Activated CD4-positive, alpha-beta T cell treated with anti-CD3 and anti-CD28 coated beads for 48 hours (primary cell): ENCODE results near the gene RTN4.

Experiments used
- DNase-seq: peaks from one replicate; pipeline ENCODE4 v3.0.0-alpha.2; 2020

The RTN4 gene

DNA sequence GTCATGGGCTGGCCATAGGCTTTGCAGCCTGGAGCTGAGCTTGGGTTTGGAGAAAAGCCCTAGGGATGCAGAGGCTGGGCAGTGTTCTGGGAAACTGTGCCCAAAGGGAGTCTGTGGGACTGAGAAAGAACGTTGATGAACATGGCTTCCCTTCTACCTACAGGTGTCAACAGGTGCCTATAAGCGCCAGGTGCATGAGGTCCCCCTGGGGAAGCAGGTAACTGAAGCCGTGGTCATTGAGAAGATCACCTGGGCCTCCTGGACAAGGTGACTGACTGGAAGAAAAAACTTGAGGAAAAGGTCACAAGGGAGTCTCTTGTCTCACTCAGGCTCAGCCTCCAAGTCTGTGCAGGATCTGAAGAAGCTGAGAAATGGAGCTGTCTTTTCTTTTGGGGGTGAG lies 83.4 kb downstream of the RTN4 start:
- no peak for DNase-seq

DNA sequence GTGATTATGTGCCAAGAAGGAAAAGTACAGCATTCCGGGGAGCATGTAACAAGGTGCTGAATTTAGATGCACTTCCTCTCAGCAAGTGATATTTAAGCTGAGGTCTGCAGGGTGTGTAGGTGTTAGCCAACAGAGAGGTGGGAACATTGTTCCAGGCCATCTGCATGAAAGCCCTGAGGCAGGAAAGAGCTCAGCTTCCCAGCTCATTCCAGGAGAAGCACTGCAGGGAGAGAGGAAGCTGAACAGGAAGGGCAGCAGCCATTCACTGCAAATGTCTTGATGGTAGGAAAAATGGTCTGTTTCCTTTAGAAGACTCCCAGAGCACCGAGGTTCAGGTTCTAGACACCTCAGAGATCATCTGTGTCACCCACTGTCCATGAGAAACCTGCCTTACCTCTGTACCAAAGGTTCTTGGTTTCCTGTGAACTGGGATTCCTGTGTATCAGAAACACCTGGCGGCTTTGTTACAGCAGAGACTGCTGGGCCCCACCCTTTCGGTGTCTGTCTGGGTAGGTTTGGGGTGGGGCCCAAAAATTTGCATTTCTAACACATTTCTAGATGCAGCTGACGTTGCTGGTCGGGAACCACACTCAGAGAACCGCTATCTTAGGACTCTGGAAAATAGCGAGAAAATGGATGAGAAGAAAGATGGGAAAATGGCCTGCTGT lies 84.0 kb downstream of the RTN4 start:
- DNase-seq, result no peak

DNA sequence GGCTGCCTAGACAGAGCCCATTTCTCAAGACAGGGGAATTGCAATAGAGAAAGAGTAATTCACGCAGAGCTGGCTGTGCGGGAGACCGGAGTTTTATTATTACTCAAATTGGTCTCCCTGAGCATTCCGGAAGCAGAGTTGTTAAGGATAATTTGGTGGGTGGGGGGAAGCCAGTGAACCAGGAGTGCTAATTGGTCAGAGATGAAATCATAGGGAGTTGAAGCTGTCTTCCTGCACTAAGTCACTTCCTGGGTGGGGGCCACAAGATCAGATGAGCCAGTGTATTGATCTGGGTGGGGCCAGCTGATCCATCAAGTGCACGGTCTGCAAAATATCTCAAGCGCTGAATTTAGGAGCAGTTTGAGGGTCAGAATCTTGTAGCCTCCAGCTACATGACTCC lies 84.8 kb downstream of the RTN4 start:
- no peak for DNase-seq

DNA sequence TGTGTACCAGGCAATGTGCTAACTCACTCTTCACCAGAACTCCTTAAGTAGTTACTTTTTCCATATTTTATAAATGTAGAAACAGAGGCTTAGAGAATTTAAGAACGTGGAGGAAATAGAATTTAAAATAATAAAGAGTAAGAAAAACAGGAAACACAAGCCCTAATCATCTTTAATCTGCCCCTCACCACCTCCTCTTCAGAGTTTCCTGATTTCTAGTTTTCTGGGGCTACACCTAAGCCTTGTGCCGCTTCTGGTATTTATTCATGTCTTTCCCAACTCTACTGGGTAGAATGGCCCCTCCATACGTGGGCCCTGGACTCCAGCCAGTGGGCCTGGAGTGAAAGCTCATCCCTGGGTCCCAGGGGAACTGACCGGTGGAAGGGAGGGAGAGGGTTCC lies 85.4 kb downstream of the RTN4 start:
- DNase-seq, result no peak

DNA sequence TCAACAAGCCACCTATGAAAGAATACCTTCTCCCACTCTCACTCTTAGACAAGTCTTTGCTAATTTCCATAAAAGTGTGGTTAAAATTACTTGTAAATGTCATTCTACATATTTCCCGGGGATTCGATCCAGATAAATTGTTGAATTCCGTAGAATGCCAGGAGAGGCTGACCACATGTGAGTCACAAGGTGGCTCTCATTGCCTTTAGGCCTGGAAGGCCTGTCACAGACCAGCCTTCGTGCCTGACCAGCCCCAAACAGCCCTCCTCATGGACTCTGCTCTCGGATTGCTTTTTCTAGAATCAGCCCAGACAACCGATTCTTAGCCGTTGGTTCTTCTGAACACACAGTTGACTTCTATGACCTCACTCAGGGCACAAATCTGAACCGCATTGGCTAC lies 86.0 kb downstream of the RTN4 start:
- DNase-seq, result no peak

DNA sequence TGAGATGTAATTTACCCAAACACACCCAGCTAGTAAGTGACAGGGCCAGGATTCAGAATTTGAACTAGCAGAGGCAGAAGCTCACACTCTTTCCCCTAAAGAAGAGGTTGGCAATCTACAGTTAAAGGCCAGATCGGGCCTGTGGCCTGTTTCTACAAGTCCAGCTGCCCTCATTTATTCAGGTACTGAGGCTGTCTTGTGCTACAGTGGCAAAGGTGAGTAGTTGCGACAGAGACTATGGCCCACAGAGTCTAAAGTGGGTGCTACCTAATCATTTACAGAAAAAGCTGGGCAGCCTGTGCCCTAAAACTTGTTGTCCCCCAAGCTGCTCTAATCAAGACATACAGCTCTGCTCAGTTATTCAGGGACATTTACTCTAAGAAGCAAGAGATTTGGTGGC lies 86.8 kb downstream of the RTN4 start:
- DNase-seq, result no peak

DNA sequence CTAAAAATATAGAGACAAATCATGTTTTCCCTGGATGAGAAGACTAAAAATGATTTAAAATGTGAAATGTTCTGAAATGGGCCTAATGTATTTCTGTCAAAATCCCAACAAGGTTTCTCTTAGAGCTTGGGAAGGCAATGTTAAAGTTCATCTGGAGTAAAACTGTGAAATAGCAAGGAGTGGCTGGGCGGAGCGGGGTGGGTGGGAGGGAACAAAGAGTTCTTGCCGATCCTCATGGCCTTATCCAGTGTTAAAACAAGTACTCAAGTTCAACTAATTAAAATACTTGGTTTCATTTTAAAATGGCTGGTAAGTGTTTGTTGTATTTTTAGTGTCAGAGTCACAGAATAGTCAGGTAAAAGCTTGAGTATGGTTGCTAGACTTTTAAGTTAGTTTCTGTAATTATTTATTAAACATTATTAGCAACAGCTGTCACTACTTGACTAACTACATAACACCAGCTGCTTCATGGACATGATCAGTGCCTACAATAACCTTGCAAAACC lies 87.3 kb downstream of the RTN4 start:
- no peak for DNase-seq

DNA sequence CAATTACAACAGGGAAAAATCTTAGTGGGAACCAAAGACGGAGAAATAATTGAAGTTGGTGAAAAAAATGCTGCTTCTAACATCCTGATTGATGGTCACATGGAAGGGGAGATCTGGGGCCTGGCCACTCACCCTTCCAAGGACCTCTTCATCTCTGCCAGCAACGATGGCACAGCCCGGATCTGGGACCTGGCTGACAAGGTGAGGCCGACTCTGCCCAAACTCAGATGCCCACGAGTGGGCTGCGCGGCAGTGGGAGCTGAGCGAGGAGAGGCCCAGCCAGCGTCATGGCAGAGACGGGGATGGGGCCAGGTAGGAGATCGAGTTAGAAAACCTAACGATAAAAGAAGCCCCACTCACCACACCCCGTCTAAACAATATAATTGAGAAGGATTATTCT lies 87.7 kb downstream of the RTN4 start:
- no peak for DNase-seq

DNA sequence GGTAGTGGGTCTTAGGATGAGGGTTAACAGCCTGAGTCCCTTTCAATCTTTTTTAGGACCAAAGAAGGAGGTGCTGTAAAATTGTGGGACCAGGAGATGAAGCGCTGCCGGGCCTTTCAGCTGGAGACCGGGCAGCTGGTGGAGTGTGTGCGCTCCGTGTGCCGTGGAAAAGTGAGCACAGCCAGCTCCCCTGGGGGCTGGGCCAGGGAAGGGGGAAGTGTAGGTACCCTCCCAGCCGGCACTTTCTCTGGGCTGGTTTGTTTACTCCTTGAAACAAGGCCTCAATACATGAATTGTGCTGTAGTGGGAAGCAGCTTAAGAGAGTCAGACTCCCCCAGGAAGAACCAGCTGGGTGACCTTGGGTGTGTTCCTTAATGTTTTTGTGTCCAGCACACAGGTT lies 90.1 kb downstream of the RTN4 start:
- DNase-seq, result no peak

DNA sequence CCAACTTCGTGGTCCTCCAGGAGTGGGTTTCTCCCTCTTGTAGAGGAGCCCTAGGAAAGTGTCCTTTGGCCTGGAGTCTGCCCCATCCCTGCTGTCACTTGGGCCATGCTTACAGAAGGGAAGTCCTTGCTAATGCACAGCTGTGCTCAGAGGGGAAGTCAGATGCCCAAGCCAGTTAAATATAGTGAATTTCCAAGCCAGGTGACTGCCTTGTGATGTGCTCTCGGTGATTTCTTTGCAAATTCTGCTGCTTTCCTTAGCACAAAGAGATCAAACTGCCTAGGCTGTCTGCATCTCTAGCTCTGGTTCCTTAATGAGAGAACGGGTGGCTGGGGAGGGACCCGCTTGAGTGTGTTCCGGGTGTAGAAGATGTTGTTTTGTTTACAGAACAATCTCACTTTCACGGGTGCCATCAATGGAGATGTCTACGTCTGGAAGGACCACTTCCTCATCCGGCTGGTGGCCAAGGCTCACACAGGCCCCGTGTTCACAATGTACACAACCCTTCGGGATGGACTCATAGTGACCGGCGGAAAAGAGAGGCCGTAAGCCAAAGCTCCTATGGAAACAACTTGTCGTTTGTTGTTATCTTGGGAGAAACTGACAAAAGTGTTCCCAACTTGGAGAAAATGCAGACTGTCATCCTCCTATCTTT lies 91.4 kb downstream of the RTN4 start:
- DNase-seq, result no peak

DNA sequence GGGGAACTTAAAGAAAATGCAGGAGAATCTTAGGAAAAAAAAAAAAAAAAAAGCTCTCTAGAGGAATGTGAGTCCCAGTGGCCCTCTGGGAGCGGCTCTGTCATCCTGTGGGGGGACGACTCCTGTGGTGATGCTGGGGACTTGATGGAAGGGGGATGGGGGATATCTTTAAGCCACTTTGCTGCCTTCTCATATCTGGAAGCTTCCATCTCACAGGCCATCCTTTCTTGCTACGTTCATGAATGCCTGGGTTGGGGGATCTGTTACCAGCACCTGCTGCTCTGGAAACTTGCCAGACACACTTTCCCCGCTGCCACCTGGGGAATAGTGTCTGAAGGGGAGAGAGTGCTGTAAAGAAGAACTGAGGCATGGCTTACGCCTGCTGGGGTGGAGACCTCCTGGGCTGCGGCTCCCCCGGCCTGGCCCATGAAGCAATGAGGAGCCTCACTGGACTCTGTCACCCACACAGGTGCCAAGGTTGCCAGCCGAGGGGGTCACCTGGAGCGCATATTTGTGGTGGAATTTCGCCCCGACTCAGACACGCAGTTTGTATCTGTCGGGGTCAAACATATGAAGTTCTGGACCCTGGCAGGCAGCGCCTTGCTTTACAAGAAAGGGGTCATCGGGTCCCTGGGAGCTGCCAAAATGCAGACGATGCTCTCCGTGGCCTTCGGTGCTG lies 92.8 kb downstream of the RTN4 start:
- DNase-seq, result no peak

DNA sequence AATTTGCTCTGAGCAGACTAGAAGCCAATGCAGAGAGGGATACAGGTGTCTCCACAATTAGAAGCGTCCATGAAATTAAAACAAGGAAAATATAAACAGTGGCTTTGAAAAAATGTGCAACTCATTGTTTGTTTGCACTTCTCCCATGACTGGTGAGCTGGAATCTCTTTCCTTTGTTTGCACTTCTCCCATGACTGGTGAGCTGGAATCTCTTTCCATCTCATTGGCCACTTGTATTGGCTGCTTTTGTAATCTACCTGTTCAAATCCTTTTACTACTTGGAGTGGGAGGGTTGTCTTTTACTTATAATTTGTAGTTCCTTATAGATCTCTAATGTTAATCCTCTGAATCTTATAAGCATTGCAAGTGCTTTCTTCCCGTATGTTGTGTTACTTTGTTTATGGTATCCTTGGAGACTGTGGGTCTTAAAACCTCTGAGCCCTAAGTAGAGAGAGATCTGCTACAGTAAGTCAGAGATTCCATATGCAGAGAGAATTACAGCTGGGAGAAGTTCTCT lies 94.1 kb downstream of the RTN4 start:
- DNase-seq, result no peak

DNA sequence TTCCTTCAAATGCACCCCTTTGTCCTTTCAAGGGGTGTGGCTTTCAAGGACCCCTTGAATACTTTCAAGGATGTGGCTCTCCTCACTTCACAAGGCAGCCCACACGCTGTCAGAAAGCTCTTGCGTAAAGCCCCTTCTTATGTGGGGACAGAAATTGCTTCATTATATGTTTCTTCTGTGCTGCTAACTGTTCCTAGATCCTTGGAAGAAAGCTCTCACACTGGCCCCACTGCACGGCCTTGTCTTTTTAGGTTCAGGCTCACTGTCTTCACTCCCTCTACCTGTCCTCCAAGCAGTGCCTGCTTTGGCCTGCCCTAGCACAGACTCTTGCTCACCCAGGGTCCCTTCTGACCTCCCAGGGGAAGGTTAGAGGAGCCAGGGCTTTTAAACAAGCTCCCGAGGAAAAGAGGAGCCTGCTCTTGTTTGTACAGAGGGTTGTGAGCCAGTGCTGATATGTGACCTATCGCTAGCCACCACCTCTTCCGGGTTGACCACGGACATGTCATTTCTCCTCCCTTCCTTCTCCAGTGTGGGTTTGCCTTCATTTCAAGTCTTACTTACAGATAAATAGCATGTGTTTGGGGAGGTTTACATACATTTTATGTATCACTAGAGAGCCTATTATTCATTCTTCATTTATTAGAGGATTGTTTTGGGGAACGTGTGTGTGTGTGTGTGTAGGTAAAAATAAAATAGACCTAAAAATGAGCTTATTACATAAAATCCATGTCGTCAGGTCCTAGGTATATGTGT lies 94.7 kb downstream of the RTN4 start:
- no peak for DNase-seq

DNA sequence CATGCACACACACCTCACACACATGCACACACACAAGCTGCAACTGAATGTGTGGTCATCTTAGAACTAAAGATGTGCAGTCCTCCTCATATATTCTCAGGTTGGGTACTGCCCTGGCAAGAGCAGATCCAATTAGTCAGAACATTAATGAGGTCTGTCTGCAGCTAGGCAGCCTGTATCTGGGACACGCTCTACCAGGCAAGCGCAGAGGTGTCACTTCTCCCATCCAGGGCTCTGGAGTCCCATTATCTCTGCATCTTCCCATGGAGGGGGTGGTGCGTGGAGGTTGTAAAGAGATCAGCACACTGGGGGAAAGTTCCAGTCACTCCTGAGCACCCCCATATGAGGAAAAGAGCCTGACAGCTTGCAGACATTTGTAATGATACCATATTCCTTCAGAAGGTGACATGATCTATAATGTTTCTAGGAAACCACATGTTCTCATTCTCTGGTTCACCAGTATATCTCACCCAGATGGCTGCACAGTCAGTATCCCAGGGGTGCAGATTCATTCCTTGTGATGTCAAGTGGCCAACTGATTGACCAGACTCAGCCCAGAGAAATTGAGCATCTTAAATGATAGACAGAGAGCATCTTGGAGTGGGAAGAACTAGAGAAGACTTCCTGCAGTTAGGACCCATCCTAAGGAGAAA lies 95.4 kb downstream of the RTN4 start:
- no peak for DNase-seq

DNA sequence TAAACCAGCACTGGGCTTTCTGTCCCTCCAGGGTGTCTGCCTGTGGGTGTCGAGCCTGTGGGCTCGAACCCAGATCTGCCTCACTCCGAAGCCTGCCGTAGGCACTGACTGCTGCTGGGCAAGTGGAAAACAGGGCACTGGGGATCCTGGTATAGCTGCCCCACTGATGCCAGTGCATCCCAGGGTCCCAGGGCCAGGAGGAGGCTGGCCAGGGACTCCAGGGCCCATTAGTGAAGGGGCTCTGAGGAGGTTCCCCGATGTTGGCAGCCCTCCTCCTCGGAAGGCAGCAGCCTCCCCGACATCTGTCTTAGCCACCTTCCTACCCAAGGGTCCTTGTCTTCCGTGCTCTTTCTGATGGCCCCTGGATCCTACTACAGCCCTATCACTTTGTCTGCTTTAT lies 96.1 kb downstream of the RTN4 start:
- no peak for DNase-seq

DNA sequence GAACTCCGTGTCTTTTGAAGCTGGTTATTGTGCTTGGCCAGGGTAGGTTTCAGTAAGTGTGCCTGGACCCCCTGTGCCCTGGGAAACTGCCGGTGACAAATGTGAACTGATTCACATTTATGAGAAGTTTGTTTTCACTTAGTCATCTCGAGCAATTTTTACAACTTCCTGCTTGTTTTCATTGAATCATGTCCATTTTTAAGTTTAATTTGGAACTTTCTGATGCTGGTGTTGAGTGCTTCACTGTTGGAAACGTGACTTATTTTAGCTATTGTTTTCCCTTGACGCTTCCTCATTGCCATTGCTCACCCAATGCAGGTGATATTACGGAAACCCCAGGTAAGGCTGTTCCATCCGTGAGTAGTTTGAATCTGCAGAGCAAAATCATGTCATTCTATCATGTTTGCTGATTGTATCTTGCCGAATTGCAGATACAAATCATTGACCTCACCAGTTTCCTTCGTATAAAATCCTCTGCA lies 97.2 kb downstream of the RTN4 start:
- DNase-seq, result peak; percentile 6

DNA sequence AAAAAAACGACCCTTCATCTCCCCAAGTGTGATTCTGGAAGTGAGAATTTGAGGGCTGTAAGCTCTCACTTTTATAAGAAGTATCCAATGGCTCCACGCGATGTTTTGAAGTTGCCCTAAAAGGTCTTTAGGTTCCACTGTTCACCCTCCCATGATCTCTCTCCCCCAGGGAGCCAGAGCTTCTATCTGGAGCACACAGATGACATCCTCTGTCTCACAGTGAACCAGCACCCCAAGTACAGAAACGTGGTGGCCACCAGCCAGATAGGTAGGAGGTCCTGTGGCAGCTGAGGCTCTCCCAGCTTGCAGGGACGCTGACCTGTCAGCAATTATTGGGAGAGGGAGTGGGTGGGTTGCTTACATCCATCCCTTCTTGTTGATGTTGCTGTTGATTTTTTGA lies 97.8 kb downstream of the RTN4 start:
- DNase-seq, result no peak

DNA sequence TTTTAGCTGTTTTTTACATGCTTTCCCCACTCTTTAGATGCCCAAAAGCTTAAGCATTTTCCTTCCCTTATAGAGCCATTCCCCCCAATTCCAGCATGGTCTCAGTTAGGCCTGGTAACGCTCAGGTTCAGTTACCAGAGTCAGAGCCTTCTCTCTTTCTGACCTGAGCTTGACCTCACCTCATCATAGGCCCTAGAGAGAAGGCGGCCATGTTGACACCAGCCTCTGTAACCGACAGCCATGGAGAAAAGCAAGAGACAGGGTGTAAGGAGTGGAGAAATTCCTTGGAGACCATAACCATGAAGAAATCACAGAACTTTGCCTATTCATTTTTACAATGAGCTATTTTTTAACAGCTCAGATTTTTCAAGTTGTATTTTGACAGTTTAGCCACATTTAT lies 99.4 kb downstream of the RTN4 start:
- no peak for DNase-seq

DNA sequence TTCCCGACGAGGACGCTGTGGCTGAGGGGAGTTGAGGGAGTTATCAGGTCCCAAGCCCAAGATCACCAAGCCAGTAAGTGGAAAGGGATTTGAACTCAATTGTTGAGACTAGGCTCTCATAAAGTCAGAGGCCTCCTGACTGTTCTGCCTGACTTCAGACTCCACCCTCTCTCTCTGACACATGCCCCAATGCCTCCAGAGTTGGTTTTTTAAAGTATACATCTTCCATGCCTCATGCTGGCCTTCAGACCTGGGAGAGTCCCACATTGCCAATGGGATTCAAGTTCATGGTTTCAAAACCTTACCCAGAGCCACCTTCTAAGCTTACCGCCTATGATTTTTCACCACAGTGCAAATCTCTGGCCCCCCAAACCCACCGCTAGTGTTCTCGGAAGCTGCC lies 100.8 kb downstream of the RTN4 start:
- DNase-seq, result no peak

DNA sequence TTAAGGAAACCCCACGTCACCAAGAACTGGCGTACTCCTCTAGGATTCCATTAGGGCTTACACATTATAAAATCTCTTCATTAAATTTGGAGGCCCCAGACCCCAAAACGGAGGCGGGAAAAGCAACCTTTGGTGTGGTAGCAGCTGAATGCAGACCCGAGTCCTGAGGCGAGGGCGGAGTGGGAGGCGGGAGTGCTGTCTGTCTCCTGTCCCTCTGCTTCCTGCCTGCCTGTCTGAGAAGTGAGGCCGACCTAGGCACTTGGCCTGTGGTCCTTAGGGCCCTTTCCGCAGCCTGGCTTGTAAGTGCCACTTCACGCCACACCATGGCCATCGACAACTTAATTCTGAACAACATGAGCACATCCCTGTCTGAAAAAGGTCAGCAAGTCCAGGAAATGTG lies 102.1 kb downstream of the RTN4 start:
- no peak for DNase-seq

DNA sequence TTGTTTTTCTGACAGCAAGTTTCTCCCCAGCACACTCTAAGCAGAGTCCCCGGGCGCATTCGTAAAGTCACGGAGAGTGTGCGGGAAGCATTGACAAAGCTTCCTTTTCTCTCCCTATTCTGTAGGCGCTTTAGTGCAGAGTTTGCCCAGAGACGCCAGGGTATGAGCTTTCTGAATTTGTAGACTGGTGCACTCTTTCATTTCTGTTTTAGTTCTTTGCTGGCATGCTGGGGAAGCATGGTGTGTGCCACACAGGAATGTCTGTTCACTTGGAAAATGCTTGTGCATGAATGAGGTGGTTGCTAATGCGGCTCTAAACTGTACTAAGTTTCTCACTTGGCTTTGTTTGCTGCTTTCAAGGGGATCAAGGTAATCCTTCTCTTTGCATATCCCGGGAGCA lies 102.6 kb downstream of the RTN4 start:
- DNase-seq, result no peak

DNA sequence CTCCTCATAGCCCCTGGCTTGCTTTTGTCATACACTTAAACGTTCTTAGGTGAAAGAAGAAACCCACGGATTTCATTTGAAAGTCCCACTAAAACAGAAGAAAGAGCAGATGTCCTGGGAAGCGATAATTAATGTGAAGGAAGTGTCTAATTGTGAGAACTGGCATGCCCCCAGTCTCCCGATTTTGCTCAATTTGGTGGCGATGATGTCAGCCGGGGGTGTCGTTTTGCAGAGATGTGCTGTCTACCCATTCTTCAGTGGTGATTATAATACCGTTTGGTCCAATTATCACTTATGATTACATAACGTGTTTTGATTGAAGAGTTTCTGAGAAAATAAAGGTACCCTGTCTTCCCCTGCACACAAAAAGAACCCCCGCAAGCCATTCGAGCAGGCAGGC lies 103.1 kb downstream of the RTN4 start:
- DNase-seq, result no peak
